Astrocyte (in vitro differentiated cells and primary cell): Measurements from ENCODE around the gene ZNF558.

ENCODE experiments used
- CTCF ChIP-seq: IDR thresholded peaks from 2 replicates; pipeline ENCODE4 v1.5.1; 2011; ENCODE audit warnings: low read depth, mild to moderate bottlenecking, inconsistent platforms, low read length, moderate library complexity; ENCODE audit not compliant: insufficient read depth
- EZH2 ChIP-seq: IDR thresholded peaks from 2 replicates; pipeline ENCODE4 v1.6.1; 2012; ENCODE audit warnings: mild to moderate bottlenecking, low read length, inconsistent platforms; ENCODE audit not compliant: insufficient read depth

- no peak for TF ChIP-seq CTCF
- no peak for TF ChIP-seq EZH2
These were observed 46.0 kb upstream of the ZNF558 start for GRCh38 chr19:8877854-8878705.
